ENCODE results near the gene HGF.

- TF ChIP-seq CTCF (IDR thresholded peaks at IDR 0.05) (no peak), MXI1 (IDR thresholded peaks at IDR 0.05; ENCODE audit: low read depth, low read length) (no peak), MAX (IDR thresholded peaks at IDR 0.05; ENCODE audit: low read depth) (no peak), TCF12 (IDR thresholded peaks at IDR 0.05) (no peak), JUND (IDR thresholded peaks at IDR 0.05) (no peak)
These were observed 40.8 kb upstream of the HGF start for GRCh38 chr7:81810476-81811155.

All from SK-N-SH (cell line).